ENCODE results near the gene HORMAD2.

DNA sequence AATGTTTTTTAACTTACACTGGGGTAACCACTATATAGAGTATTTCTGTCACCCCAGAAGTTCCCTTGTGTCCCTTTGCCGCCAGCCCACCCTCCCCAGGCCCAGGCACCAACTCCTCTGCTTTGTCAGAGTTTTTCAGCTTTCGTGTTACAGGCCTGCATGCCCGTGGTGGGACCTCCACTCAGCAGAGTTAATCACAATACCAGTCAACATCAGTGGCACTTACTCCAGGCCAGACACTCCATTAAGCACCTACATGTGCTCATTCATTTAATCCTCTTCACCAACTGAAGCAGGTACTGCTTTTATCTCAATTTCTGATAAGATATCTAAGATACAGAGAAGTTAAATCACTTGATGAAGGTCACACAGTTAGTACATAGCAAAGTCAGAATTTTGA, 103.0 kb downstream of the HORMAD2 start:
- TF ChIP-seq NFRKB (IDR thresholded peaks at IDR 0.05): no peak
- no peak for TF ChIP-seq FOXM1 (IDR thresholded peaks at IDR 0.05; ENCODE audit: borderline replicate concordance)
- TF ChIP-seq SP1 (IDR thresholded peaks at IDR 0.05): no peak
- TF ChIP-seq, protein P1, sequence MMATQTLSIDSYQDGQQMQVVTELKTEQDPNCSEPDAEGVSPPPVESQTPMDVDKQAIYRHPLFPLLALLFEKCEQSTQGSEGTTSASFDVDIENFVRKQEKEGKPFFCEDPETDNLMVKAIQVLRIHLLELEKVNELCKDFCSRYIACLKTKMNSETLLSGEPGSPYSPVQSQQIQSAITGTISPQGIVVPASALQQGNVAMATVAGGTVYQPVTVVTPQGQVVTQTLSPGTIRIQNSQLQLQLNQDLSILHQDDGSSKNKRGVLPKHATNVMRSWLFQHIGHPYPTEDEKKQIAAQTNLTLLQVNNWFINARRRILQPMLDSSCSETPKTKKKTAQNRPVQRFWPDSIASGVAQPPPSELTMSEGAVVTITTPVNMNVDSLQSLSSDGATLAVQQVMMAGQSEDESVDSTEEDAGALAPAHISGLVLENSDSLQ (IDR thresholded peaks at IDR 0.05): no peak
- TF ChIP-seq ELF4 (IDR thresholded peaks at IDR 0.05): no peak
- TF ChIP-seq SUZ12 (IDR thresholded peaks at IDR 0.05): no peak
- TF ChIP-seq FOXK2 (IDR thresholded peaks at IDR 0.05): no peak
- no peak for TF ChIP-seq FOXA1 (IDR thresholded peaks at IDR 0.05)
- TF ChIP-seq BHLHE40 (IDR thresholded peaks at IDR 0.05; ENCODE audit: borderline replicate concordance): no peak
- TF ChIP-seq HDGF (IDR thresholded peaks at IDR 0.05; ENCODE audit: borderline replicate concordance): no peak
- no peak for TF ChIP-seq CTBP1 (IDR thresholded peaks at IDR 0.05; ENCODE audit: borderline replicate concordance)
